Calu3 (cell line): ENCODE results near the gene PLEKHG5. TPM values are rescaled to one million over a fixed set of nuclear protein-coding genes. Genes with fewer than 3 reads are reported as not detected.
A peak's percentile ranks its signal among the peaks of the same experiment; 100 is the strongest.

Experiments used
- BruUV-seq: library from RNA; stranded (reverse); fragments of 400-500 nt; replicated peaks from 2 replicates; lab custom pipeline; 2021; lab: Mats Ljungman, UMichigan
- CTCF ChIA-PET: fragments of 300-600 bp; sonication (Branson Sonifier 250); formaldehyde crosslinking; loops from one replicate; lab custom pipeline; 2022; ENCODE audit warnings: antibody characterized with exemption; lab: Charles Lee
- DNase-seq: peaks from one replicate; pipeline ENCODE4 v3.0.0; 2022
- H3K27ac Mint-ChIP-seq: one replicate; pipeline ENCODE4 v1.8.0; 2022; ENCODE audit warnings: mixed read lengths; ENCODE audit not compliant: unreplicated experiment
- H3K27me3 Mint-ChIP-seq: one replicate; pipeline ENCODE4 v1.8.0; 2022; ENCODE audit warnings: mixed read lengths; ENCODE audit not compliant: unreplicated experiment
- H3K36me3 Mint-ChIP-seq: one replicate; pipeline ENCODE4 v1.8.0; 2022; ENCODE audit warnings: mild to moderate bottlenecking, moderate library complexity, mixed read lengths; ENCODE audit not compliant: insufficient read depth, unreplicated experiment
- H3K4me1 Mint-ChIP-seq: one replicate; pipeline ENCODE4 v1.8.0; 2022; ENCODE audit warnings: mild to moderate bottlenecking, low read depth, mixed read lengths; ENCODE audit not compliant: unreplicated experiment
- H3K4me3 Mint-ChIP-seq: one replicate; pipeline ENCODE4 v1.8.0; 2022; ENCODE audit warnings: mild to moderate bottlenecking, low read depth, moderate library complexity, mixed read lengths; ENCODE audit not compliant: unreplicated experiment
- H3K9me3 Mint-ChIP-seq: one replicate; pipeline ENCODE4 v1.8.0; 2022; ENCODE audit warnings: low read depth, mixed read lengths; ENCODE audit not compliant: unreplicated experiment
- CTCF ChIP-seq: fragments of 200-600 bp; IDR thresholded peaks from one replicate; pipeline ENCODE4 v1.8.0; 2022; ENCODE audit warnings: antibody characterized with exemption; ENCODE audit not compliant: unreplicated experiment
- intact Hi-C: fragments of 100-400 bp; cut with micrococcal nuclease; formaldehyde crosslinking; loops from one replicate; pipeline ENCODE4 v1.10.0; 2022; ENCODE audit not compliant: unreplicated experiment
- total RNA-seq: library from RNA; stranded (reverse); gene quantifications from 2 replicates; pipeline ENCODE4 v1.2.3, GENCODE V29; 2022

Gene PLEKHG5
- total RNA-seq, 1 experiment from 2014 or later, result 5.1 TPM

DNA sequence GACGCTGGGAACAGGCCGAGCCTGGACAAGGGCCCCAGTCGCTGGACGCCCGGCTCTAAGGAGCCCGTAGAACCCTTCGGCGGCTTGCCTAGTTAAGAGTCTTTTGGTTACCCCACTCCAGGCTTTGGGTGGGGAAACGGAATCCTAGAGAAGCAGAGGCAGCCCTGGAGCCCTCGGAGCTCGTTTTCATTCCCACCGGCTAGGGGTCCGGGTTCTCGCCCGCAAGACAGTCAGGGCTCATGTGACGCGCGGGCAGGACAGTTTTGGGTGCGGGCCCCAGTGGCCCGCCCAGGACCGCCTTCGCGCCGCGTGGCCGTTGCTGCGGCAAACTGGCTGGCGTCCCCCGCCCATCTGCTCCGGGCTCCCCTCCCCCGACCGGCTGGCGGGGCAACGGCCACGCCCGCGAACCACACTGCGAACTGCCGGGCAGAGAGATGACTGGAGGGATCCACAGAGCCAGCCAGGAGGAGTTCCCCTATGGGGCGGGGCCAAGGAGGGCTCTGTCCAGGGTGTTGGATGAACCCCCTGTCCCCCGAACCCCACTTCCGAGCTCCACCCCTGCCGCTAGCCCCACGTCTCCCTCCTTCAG is 70.9 kb downstream of the PLEKHG5 start:
- Mint-ChIP-seq H3K4me3 (peak overlapping the region; percentile 55), H3K27ac (no peak overlapping the region), H3K27me3 (peaks cover 69% of the 10 kb centered on the region), H3K4me1 (no peaks in the 10 kb centered on the region), H3K36me3 (peaks cover 6% of the 10 kb centered on the region), H3K9me3 (no peaks in the 10 kb centered on the region)
- intact Hi-C loops, result no loop called here
- no TSS peak for BruUV-seq
- CTCF ChIA-PET, result interaction anchor here (2.7 kb wide), 1 partner anchor 18 kb away, joined by 9 read pairs; no protein-coding TSS in a partner anchor
- TF ChIP-seq CTCF, result no peak
- DNase-seq, result no peak

GRCh38 chr1:6419804-6420453 is 71.5 kb downstream of the PLEKHG5 start, which contains the start of gene HES2:
HES2 (minus strand) TSS chr1:6419919; CDS start chr1:6419820, 99 bp downstream.
- Mint-ChIP-seq H3K27me3 (peaks cover 75% of the 10 kb centered on the region), H3K9me3 (no peaks in the 10 kb centered on the region), H3K36me3 (peaks cover 6% of the 10 kb centered on the region), H3K27ac (no peak within 1 kb of the TSS), H3K4me1 (no peaks in the 10 kb centered on the region), H3K4me3 (peak within 1 kb of the TSS; percentile 55)
- CTCF ChIA-PET, result interaction anchor here (2.7 kb wide), 1 partner anchor 18 kb away, joined by 9 read pairs; no protein-coding TSS in a partner anchor
- intact Hi-C loops, result no loop called here
- peak; percentile 47 for DNase-seq
- no TSS peak for BruUV-seq
- no peak for TF ChIP-seq CTCF

DNA sequence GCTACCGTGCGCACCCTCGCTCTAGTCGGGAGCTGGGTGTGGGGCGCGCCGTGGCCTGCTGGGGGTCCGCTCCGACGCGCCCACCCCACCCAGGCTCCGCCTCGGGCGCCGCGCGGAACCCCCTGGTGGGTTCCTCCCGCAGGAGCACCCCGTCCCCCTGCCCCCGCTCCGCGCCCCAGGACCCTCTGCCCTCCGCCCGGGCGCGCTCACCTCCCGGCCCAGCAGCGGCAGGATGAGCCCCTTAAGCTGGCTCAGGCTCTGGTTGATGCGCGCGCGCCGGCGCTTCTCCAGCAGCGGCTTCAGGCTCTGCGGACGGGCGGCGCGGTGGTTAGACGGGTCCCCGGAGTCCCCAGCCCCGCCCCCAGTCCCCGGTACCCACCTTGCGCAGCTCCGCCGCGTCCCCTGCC is 72.1 kb downstream of the PLEKHG5 start:
- TF ChIP-seq CTCF, result no peak
- Mint-ChIP-seq H3K36me3 (peaks cover 6% of the 10 kb centered on the region), H3K4me3 (peak overlapping the region; percentile 55), H3K4me1 (no peaks in the 10 kb centered on the region), H3K27ac (no peak overlapping the region), H3K27me3 (peaks cover 76% of the 10 kb centered on the region), H3K9me3 (no peaks in the 10 kb centered on the region)
- CTCF ChIA-PET, result interaction anchor here (2.7 kb wide), 1 partner anchor 19 kb away, joined by 9 read pairs; no protein-coding TSS in a partner anchor
- intact Hi-C loops, result no loop called here
- DNase-seq, result no peak
- no TSS peak for BruUV-seq

DNA sequence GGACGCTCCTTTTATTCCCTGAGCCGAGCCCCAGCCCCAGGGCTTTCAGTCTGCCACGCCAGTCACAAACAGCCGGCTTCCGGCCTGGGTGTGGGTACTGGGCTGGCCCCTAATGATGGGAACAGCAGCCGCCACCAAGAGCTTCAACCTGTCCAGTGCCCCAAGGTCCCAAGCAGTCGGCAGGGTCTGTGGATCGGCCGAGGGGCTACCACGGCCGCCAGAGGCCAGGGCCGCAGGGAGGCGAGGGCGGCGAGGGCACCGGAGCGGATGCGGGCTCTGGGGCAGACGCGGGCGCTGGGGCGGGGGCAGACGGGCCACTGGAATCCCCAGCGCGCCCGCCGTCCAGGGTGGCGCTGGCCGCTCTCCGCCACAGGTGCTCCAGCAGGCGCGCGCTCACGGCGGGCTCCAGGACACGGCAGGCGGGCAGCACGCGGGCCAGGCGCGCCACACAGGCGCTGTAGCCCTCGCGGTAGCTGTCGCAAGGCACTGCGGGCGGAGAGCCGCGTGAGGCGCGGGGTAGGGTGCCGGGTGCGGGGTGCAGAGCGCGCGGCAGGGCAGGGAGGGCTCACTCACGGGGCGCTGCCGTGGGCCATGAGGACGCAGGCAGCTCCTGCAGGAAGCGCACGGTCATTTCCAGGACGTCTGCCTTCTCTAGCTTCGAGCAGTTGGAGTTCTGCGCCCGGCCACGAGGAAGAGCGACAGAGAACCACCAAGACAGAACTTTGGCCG is 72.6 kb downstream of the PLEKHG5 start:
- intact Hi-C loops, result no loop called here
- no peak for TF ChIP-seq CTCF
- Mint-ChIP-seq H3K27me3 (peaks cover 70% of the 10 kb centered on the region), H3K36me3 (peaks cover 6% of the 10 kb centered on the region), H3K9me3 (no peaks in the 10 kb centered on the region), H3K27ac (no peak overlapping the region), H3K4me3 (peak overlapping the region; percentile 55), H3K4me1 (no peaks in the 10 kb centered on the region)
- no TSS peak for BruUV-seq
- CTCF ChIA-PET, result interaction anchor here (2.7 kb wide), 1 partner anchor 19 kb away, joined by 9 read pairs; no protein-coding TSS in a partner anchor
- no peak for DNase-seq
